Endometrial microvascular endothelial cells (primary cell): Measurements from ENCODE around the gene PPP1R14B. TPM values are rescaled to one million over a fixed set of nuclear protein-coding genes. Genes with fewer than 3 reads are reported as not detected.

ENCODE experiments used
- in situ Hi-C: cut with HindIII; loops from 2 replicates; pipeline ENCODE4 v1.10.0; 2017; ENCODE audit warnings: low sequenced_read_pairs, low pct_unique_long_range_greater_than_20kb; ENCODE audit errors: inconsistent ontology term
- total RNA-seq: library from RNA; depleted of rRNA; stranded (reverse); fragments of >200 nt; gene quantifications from one replicate; pipeline ENCODE4 v1.2.3, GENCODE V29; 2015; ENCODE audit errors: inconsistent ontology term

Gene PPP1R14B
- total RNA-seq, 1 donor from 2014 or later, result 283 TPM

DNA sequence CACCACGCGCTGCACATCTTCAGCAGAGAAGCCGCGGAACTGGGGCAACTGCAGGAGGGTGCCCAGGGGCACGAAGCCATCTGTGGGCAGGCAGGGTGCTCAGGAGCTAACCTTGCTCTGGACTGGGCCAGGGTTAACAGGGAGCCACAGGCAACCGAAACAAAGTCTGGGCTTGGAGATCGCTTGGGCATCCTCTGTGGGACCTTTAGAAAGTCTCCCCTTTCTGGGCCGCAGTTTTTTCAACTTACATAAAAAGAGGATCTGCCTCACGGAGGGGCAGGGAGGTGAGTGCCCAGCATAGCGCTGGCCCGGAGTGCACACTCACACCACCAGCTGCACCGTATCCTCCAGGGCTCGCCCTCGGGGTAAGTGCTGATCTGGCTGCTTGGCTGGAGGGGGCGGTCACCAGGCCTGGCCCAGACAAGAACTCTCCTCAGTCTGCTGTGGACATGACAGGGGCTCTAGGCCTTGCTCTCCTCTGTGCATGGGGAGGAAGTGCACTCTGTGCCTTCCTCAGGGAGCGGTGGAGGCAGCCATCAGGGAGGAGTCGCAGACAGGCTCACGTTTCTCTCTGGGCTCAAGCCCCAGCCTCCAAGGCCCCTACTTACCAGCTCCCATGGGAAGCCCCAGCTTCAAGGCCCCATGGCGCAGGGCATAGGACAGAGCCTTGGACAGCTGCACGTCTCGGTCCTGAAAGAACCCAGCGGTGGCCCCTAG, 21.7 kb downstream of the PPP1R14B start:
- in situ Hi-C loops, result no loop called here

DNA sequence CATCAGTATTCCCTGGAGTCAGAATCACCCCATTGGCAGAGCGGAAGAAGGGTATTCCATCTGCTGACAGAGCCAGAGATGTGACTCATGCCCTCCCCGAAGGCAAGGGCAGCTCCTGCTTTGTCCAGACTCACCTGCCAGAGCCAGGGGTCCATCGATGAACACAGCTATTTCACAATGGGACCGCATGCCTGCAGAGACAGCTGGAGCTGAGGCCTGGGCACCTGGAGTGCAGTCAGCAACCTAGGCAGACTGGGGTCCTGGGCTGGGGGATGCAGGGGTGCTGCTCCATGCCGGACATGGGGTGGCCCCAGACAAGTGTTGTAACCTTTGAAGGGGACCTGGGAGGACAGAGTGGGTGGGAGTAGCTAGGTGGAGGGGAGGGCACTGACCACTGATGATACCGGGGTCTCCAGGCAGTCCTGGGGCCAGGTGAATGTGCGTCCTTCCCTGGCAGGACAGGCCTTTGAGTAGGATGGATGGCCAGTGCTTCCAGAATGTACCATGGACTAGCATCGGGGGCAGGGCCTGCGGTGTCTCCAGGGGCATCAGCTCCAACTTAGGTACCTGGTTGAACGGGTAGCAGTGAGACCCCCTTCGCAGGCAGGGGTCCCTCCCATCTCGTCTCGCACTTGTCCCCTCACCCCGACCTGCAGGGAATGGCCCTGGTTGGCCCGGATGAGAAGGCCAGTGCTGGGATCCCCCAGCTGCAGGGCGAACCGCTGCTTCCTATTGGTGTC, 22.4 kb downstream of the PPP1R14B start:
- in situ Hi-C loops, result no loop called here

DNA sequence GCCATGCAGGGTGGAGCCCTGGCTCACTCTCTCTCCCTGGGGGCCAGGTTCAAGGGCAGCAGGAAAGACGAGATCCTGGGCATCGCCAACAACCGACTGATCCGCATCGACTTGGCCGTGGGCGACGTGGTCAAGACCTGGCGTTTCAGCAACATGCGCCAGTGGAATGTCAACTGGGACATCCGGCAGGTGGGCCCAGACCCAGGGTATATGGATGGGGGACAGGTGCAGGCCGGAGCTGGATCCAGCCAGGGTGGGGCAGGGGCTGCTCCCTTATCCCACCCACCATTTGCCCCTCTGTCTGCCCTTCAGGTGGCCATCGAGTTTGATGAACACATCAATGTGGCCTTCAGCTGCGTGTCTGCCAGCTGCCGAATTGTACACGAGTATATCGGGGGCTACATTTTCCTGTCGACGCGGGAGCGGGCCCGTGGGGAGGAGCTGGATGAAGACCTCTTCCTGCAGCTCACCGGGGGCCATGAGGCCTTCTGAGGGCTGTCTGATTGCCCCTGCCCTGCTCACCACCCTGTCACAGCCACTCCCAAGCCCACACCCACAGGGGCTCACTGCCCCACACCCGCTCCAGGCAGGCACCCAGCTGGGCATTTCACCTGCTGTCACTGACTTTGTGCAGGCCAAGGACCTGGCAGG, 23.6 kb downstream of the PPP1R14B start:
- in situ Hi-C loops, result no loop called here

DNA sequence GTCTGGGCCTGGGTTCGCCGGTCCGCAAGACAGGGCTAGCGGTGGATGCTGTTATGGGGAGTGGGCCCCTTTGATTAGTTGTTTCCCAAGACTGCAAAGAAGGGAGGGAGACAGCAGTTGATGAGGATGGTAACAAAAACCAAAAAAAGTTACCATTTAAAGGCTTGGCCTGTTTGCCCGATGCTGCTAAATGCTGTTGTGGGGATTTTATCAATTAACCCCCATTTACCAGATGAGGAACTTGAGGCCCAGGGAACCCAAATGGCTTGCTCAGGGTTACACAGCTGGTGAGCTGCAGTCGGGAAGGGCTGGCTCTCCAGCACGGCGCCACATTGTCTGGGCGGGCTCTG, 24.1 kb downstream of the PPP1R14B start:
- in situ Hi-C loops, result no loop called here

DNA sequence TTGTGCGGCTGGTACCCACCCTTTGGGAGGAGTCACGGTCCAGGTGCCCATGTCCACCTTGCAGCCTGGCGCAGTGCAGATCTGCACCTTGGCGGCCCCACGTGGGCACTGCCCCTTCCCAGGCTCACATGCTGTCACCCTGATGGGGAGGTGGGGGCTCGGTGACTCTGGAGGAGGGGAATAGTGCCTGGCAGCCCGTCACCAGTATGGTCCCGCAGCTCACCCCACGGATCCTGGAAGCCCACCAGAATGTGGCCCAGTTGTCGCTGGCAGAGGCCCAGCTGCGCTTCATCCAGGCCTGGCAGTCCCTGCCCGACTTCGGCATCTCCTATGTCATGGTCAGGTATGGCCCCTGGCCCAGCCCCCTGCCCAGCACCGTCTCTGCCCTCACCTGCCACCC, 25.9 kb downstream of the PPP1R14B start:
- in situ Hi-C loops, result no loop called here

DNA sequence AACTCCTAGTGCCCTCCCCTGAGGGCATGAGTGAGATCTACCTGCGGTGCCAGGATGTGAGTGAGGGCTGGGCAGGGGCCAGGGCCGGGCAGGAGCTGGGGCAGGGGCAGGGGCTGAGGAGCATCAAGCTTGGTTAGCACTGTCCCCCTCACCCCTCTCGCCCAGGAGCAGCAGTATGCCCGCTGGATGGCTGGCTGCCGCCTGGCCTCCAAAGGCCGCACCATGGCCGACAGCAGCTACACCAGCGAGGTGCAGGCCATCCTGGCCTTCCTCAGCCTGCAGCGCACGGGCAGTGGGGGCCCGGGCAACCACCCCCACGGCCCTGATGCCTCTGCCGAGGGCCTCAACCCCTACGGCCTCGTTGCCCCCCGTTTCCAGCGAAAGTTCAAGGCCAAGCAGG, 26.5 kb downstream of the PPP1R14B start:
- in situ Hi-C loops, result no loop called here

DNA sequence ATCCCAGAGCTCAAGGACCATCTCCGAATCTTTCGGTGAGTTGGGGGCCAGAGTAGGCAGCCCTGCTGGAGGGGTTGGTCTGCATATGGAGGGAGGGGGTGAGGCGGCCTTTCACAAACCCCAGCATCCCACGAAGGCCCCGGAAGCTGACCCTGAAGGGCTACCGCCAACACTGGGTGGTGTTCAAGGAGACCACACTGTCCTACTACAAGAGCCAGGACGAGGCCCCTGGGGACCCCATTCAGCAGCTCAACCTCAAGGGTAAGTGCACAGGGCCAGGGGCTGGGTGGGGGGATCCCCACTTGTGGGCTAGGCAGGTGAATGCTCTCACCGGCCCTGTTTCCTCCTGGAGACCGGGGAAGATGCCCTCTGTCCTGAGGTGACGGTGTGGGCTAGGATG, 27.0 kb downstream of the PPP1R14B start:
- in situ Hi-C loops, result no loop called here

DNA sequence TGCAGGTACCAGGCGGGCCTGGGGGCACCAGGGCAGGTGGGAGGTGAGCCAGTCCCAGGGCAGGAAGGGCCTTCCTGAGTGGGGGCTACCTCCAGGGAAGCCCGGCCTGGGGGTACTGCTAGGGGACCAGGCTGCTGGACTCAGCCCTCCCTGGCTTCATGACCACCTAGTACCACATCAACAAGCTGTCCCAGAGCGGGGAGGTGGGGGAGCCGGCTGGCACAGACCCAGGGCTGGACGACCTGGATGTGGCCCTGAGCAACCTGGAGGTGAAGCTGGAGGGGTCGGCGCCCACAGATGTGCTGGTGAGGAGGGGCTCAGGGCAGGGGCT, 27.4 kb downstream of the PPP1R14B start:
- in situ Hi-C loops, result no loop called here

DNA sequence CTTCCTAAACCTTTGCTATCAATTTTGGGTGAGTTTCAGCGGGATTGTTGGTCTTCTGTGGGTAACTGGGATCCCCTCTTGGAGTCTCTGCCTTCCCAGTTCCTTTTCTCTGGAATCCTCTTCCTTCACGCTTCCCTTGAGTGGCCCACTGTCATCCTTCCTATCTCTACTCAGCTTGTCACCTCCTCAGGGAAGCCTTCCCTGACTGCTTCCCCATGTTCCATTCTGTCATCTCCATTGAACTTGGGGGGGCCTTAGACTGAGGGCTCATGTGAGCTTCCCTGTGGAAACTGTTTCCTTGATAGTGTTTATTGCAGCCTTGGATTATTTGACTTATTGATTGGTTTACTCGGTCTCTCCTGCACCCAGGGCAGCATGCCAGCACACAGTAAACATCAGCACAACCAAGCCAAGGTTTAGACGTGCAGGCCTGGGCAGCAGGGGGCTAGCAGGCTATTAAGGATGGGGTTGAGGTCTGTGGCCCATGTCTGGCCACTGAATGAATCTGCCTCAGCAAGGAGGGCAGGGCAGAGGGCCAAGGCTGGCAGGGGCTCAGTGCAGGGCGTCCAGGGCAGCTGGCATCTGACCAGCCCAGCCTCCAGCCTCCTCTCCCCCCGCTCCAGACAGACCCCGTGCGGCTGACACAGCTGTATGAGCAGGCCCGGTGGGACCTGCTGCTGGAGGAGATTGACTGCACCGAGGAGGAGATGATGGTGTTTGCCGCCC, 28.0 kb downstream of the PPP1R14B start:
- in situ Hi-C loops, result no loop called here

DNA sequence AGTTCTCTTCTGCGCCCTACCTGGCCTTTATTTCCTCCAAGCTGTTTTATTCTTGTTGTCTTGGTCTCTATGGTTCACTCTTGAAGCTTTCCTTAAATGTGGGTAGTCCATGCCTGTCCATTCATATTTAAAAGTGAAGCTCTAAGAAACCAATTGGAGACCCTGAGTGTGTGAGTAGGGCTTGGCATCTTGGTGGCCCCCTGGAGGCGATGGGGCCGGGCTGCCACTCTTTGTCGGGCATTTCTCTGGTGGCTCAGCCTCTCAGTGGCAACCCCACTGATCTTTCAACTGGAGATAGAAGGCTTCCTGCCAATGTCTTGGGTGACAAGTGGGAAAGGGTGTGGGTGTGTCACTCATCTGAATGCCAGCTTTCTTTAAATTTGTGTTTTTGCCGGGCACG, 29.9 kb downstream of the PPP1R14B start:
- in situ Hi-C loops, result no loop called here

DNA sequence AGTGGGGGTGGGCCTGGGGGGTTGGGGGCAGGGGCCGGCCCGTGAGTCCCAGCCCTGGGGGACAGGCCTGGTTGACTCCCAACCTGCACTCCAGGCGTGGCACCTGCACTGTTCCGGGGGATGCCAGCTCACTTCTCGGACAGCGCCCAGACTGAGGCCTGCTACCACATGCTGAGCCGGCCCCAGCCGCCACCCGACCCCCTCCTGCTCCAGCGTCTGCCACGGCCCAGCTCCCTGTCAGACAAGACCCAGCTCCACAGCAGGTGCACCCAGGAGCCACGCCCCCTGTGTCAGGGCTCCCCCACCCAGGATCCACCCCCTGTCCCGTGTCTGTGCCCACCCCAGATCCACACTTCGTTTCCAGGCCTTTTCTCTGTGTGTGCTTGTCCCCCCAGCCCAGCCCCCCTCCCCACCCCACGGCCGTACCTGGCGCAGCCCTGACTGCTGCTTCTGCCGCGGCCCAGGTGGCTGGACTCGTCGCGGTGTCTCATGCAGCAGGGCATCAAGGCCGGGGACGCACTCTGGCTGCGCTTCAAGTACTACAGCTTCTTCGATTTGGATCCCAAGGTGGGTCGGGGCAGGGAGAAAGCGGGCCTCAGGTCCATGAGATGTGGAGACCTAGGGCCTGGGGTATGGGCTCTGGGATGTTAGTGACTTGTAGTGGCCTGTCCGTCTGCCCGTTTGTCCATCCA, 35.4 kb downstream of the PPP1R14B start:
- in situ Hi-C loops, result no loop called here

DNA sequence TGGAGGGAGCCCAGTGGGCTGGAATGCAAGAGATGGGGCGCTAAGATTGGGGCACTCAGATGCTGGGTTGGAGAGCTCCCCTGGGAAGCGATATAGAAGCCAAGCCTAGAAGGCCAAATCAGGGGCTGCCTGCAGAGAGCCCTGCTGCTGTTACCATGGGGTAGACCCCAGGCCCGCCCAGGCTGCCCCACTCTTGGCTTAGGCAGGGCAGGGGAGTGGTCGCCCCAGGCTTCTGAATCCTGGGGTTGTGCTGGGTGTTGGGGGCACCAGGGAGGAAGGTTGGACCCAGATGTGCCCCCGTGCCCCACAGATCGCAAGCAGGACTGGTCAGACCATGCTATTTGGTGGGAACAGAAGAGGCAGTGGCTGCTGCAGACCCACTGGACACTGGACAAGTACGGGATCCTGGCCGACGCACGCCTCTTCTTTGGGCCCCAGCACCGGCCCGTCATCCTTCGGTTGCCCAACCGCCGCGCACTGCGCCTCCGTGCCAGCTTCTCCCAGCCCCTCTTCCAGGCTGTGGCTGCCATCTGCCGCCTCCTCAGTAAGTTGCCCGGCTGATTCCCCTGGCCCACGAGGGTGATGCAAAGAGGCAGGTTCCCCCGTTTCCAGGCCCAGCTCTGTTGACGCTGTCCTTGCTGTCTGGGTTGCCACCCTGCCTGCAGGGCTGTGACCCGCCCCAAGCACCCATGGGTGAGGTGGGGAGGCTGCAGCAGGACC, 36.3 kb downstream of the PPP1R14B start:
- in situ Hi-C loops, result no loop called here

DNA sequence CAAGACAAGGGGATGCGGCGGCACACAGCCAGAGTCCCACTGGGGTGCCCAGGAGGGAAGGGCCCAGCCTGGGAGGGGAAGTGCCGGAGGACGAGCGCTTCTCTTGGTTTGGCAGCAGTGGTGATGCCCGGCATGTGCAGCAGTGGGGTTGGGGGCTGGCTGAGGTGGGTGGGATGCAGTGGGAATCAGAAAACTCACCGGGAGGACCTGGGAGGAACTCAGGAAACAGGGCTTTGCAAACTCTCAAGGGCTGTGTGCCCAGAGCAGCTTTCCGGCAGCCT, 37.2 kb downstream of the PPP1R14B start:
- in situ Hi-C loops, result loop anchor here (10.0 kb wide), 1 partner anchor 205 kb away; no protein-coding TSS in a partner anchor

DNA sequence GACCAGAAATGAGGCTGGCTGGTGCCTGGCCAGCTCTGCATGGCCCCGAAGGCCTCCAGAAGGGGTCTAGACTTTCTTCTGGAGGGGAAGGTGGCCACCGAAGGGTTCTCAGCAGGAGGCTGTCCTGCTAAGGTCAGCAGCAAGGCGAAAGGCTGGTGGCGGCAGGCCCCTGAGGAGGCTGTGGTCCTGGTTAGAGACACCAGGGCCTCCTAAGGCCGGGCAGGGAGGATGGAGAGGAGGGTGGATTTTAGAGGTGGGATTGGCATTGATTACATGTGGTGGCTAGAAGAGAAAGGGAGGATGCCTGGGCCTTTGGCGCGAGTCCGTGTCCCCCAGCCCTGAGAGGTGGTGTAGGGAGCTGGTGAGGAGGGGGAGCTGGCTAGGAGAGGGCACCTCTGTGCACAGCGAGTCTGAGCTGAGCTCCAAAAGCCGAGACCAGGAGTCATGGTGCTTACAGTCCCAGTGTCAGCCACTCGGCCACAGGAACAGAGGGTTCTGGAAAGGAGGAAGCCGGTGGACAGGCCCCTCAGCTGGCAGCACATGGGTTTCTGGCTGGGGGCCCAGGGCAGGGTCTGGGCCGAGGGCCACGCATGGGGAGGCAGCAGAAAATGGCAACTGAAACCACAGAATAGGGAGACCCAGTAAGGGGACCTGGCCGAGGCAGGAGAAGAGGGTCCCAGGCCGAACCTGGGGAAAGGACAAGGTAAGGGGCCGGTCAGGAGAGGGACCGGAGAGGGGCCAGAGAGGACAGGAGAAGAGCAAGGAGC, 37.8 kb downstream of the PPP1R14B start:
- in situ Hi-C loops, result loop anchor here (10.0 kb wide), 1 partner anchor 204 kb away; no protein-coding TSS in a partner anchor

DNA sequence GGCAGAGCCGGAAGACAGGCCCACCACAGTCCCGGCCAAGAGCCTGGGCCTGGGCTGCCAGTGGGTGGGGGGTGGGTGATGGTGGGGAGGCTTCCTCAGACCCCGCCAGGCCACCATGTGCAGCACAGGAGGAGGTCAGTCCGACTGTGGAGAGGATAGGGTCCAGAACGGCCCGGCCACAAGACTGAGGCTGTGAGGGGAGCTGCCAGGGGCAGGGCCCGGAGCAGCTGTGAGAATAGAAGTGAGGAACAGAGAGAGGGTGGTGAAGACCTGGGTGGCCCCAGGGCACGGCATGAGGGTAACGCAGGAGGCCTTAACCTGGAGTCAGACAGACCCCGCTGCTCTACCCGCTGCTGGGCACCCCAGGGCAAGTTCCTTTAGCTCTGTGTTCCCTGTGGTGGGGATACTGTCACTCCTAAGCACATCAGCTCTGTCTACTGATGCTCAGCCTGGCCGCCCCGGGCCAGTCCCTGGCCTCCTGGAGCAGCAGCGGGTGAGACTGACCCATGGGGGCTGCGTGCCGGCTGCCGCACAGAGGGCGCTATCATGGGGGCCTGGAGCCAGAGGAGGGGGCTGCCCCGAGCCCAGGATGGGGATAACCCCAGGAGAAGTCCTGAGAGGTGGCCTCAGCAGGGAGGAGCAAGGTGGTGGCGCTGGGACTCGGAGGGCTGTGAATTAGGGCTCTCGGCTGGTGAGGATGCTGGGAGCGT, 38.5 kb downstream of the PPP1R14B start:
- in situ Hi-C loops, result loop anchor here (10.0 kb wide), 1 partner anchor 203 kb away; no protein-coding TSS in a partner anchor

DNA sequence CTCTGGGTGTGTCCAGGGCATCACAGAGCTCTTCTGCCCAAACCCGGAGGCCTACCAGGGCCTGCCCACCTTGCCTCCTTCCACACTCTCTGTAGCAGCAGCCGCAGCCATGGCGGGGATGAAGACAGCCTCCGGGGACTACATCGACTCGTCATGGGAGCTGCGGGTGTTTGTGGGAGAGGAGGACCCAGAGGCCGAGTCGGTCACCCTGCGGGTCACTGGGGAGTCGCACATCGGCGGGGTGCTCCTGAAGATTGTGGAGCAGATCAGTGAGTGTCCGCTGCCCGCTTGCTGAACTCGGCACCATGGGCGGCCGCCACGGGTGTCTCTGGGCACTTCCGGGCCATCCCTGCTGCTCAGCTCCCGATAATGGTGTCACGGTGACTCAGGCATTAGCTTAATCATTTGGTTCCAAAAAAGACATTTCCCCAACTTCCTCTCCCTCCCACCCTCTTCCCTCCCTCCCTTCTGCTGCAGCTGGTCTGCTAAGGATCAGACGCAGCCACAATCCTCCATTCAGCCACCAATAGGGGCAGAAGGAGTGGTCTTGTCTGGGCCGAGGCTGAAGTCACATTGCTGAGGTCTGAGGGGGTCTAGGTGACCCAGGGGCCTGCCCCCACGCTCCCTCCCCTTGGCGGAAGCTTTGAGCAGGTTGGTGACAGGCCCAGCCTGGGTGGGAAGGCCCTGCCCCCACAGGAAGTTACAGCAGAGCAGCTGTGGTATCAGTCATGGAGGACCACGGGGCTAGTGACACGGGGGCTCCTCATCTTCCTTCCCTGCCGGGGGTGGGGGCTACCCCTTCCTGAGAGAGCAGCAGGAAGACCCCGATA, 39.3 kb downstream of the PPP1R14B start:
- in situ Hi-C loops, result loop anchor here (10.0 kb wide), 1 partner anchor 203 kb away; no protein-coding TSS in a partner anchor
